OCI-LY7 (cell line): ENCODE measurements around the gene MT2A. TPM values are rescaled to one million over a fixed set of nuclear protein-coding genes. Genes with fewer than 3 reads are reported as not detected.

Experiments
- BruUV-seq: library from RNA; stranded (reverse); fragments of 400-500 nt; replicated peaks from 2 replicates; lab custom pipeline; 2021; lab: Mats Ljungman, UMichigan
- CTCF ChIA-PET: fragments of 300-600 bp; sonication (Branson Sonifier 250); formaldehyde crosslinking; loops from one replicate; lab custom pipeline; 2022; ENCODE audit warnings: antibody characterized with exemption; ENCODE audit not compliant: unreplicated experiment; lab: Charles Lee
- POLR2A ChIA-PET: fragments of 300-600 bp; sonication (Branson Sonifier 250); formaldehyde crosslinking; loops from one replicate; lab custom pipeline; 2022; ENCODE audit warnings: antibody characterized with exemption; lab: Charles Lee
- DNase-seq: peaks from one replicate; pipeline ENCODE4 v3.0.0-alpha.2; 2015; ENCODE audit warnings: low spot score
- H2AFZ ChIP-seq: fragments of 200-600 bp; sonication (generic), shearing (Covaris generic); 2 replicates; pipeline ENCODE4 v1.6.1; 2014; ENCODE audit warnings: mild to moderate bottlenecking, antibody characterized with exemption, low read length, moderate library complexity
- H3K27ac ChIP-seq: fragments of 200-600 bp; sonication (generic); 2 replicates; pipeline ENCODE4 v1.5.1; 2014; ENCODE audit warnings: mixed run types, low read depth, mild to moderate bottlenecking, moderate library complexity, low read length, inconsistent platforms; ENCODE audit not compliant: poor library complexity, severe bottlenecking
- H3K36me3 ChIP-seq: fragments of 200-600 bp; sonication (generic); 2 replicates; pipeline ENCODE4 v1.6.1; 2014; ENCODE audit warnings: mild to moderate bottlenecking, antibody characterized with exemption, low read length, moderate library complexity, mixed read lengths; ENCODE audit not compliant: insufficient read depth
- H3K4me1 ChIP-seq: fragments of 200-600 bp; sonication (generic); 2 replicates; pipeline ENCODE4 v1.5.1; 2014; ENCODE audit warnings: mild to moderate bottlenecking, low read length; ENCODE audit not compliant: insufficient read depth, poor library complexity, severe bottlenecking
- H3K4me2 ChIP-seq: fragments of 200-600 bp; sonication (generic); 2 replicates; pipeline ENCODE4 v1.6.1; 2014; ENCODE audit warnings: mild to moderate bottlenecking, low read length
- H3K4me3 ChIP-seq: fragments of 200-600 bp; sonication (generic); 2 replicates; pipeline ENCODE4 v1.5.1; 2014; ENCODE audit warnings: mild to moderate bottlenecking, low read depth, low read length; ENCODE audit not compliant: poor library complexity, severe bottlenecking
- H3K79me2 ChIP-seq: fragments of 200-600 bp; sonication (generic); 2 replicates; pipeline ENCODE4 v1.6.1; 2016; ENCODE audit warnings: low read depth, mild to moderate bottlenecking, low read length, moderate library complexity, mixed read lengths; ENCODE audit not compliant: insufficient read depth
- H3K9me2 ChIP-seq: fragments of 200-600 bp; sonication (generic); 2 replicates; pipeline ENCODE4 v1.6.1; 2016; ENCODE audit warnings: mild to moderate bottlenecking, low read length, mixed read lengths; ENCODE audit not compliant: insufficient read depth
- H3K9me3 ChIP-seq: fragments of 200-600 bp; sonication (generic); 2 replicates; pipeline ENCODE4 v1.6.1; 2014; ENCODE audit warnings: mild to moderate bottlenecking, mixed run types, low read length, mixed read lengths
- H4K20me1 ChIP-seq: fragments of 200-600 bp; sonication (generic); 2 replicates; pipeline ENCODE4 v1.6.1; 2014; ENCODE audit warnings: mild to moderate bottlenecking, antibody characterized with exemption, low read length, moderate library complexity, mixed read lengths; ENCODE audit not compliant: insufficient read depth
- EZH2phosphoT487 ChIP-seq: fragments of 200-600 bp; sonication (generic); IDR thresholded peaks from 2 replicates; pipeline ENCODE4 v1.6.1; 2018; ENCODE audit warnings: low read depth, borderline replicate concordance, mild to moderate bottlenecking, mixed run types, antibody characterized with exemption, low read length, moderate library complexity, mixed read lengths
- intact Hi-C: fragments of 100-400 bp; cut with micrococcal nuclease; formaldehyde crosslinking; loops from one replicate; pipeline ENCODE4 v1.10.0; 2022; ENCODE audit not compliant: unreplicated experiment
- total RNA-seq, 2 experiments: library from RNA; depleted of rRNA in 1 of 2; stranded (reverse); fragments of >200 nt in 1 of 2; shearing (Covaris generic) in 1 of 2; gene quantifications; 2 replicates each; pipeline ENCODE4 v1.2.3, GENCODE V29; 2014 to 2022
- TF ChIP-seq, protein P1 (sequence below): fragments of 200-600 bp; sonication (generic); conservative IDR thresholded peaks from 2 replicates; pipeline ENCODE4 v1.5.1; 2014; ENCODE audit warnings: mild to moderate bottlenecking, antibody characterized with exemption, low read length, moderate library complexity, mixed read lengths

Gene MT2A
- total RNA-seq, 2 experiments from 2014 or later: 9.3 to 27.2 TPM

DNA sequence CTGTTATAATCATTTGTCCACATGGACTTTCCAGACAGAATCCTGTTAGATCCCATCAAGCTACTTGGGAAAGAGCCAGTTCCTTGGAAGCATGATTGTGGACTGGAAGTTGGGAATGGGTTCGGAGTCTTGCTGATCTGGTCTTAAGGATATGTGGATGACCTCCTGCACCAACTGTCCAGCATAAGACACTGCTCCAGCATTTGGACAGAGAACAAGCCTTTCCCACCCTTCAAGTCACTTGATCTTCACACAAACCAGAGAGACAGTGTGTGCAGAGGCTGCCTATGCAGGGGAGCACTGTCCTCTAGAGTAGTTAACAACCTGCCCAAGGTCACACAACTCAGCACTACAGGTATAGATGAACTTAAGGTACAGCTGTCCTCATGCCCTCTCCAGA, 37.5 kb downstream of the MT2A start:
- POLR2A ChIA-PET: interaction anchor here (0.9 kb wide), 1 partner anchor 15 kb away, joined by 3 read pairs; no protein-coding TSS in a partner anchor
- no peak overlapping the region for H3K27ac ChIP-seq
- H2AFZ ChIP-seq: no peak overlapping the region
- H3K4me1 ChIP-seq: no peaks in the 10 kb centered on the region
- H3K36me3 ChIP-seq: no peaks in the 10 kb centered on the region
- BruUV-seq: no TSS peak
- TF ChIP-seq, protein P1, sequence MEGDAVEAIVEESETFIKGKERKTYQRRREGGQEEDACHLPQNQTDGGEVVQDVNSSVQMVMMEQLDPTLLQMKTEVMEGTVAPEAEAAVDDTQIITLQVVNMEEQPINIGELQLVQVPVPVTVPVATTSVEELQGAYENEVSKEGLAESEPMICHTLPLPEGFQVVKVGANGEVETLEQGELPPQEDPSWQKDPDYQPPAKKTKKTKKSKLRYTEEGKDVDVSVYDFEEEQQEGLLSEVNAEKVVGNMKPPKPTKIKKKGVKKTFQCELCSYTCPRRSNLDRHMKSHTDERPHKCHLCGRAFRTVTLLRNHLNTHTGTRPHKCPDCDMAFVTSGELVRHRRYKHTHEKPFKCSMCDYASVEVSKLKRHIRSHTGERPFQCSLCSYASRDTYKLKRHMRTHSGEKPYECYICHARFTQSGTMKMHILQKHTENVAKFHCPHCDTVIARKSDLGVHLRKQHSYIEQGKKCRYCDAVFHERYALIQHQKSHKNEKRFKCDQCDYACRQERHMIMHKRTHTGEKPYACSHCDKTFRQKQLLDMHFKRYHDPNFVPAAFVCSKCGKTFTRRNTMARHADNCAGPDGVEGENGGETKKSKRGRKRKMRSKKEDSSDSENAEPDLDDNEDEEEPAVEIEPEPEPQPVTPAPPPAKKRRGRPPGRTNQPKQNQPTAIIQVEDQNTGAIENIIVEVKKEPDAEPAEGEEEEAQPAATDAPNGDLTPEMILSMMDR: no peak
- TF ChIP-seq EZH2phosphoT487: no peak
- no peaks in the 10 kb centered on the region for H3K9me3 ChIP-seq
- no peaks in the 10 kb centered on the region for H3K79me2 ChIP-seq
- intact Hi-C loops: no loop called here
- DNase-seq: no peak
- no peaks in the 10 kb centered on the region for H3K9me2 ChIP-seq
- CTCF ChIA-PET: no interaction called here
- H3K4me3 ChIP-seq: no peak overlapping the region
- H3K4me2 ChIP-seq: no peak overlapping the region
- no peaks in the 10 kb centered on the region for H4K20me1 ChIP-seq

DNA sequence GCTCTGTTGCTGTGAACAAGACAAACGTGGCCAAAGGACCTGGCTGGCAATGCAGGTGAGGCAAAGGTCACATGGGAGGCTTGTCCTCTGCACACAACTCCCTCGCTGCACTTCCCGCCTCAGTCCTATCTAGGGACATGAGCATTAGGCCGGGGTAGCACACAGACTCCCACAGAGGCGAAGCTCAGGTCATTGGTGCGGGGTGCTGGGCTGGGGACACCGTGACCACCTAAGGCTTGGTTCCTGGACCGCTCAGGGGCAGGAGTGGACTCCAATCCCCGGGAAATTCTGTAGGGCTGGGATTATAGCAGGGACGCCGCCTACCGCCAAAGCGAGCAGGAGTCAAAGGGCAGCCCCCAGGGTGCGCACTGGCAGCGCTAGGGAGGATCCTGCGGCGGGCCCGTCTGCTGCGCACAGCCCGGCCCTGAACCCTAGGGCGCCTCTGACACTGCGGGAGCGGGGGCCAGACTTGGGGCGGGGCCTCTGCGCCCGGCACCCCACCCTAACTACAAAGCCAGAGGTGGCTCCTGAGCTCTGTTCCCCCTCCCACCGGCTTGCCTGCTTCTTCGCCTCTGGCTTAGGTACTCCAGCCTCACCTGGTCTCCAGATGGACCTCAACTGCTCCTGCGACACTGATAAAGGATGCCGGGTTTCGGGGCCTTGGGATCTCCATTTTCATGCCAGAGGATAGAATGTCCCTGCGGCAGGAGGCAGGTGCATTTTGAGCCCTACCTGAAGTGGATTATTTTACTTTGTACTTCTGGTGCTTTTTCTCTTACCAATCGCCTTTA, 39.5 kb downstream of the MT2A start:
- no TSS peak for BruUV-seq
- Histone ChIP-seq H3K27ac (no peak overlapping the region), H3K9me2 (no peaks in the 10 kb centered on the region), H4K20me1 (no peaks in the 10 kb centered on the region), H3K4me2 (no peak overlapping the region), H3K4me3 (no peak overlapping the region), H3K36me3 (no peaks in the 10 kb centered on the region), H3K79me2 (no peaks in the 10 kb centered on the region), H2AFZ (no peak overlapping the region), H3K4me1 (peaks cover under 1% of the 10 kb centered on the region), H3K9me3 (no peaks in the 10 kb centered on the region)
- intact Hi-C loops: no loop called here
- POLR2A ChIA-PET: no interaction called here
- CTCF ChIA-PET: no interaction called here
- TF ChIP-seq, protein P1: no peak
- TF ChIP-seq EZH2phosphoT487: no peak
- DNase-seq: no peak

DNA sequence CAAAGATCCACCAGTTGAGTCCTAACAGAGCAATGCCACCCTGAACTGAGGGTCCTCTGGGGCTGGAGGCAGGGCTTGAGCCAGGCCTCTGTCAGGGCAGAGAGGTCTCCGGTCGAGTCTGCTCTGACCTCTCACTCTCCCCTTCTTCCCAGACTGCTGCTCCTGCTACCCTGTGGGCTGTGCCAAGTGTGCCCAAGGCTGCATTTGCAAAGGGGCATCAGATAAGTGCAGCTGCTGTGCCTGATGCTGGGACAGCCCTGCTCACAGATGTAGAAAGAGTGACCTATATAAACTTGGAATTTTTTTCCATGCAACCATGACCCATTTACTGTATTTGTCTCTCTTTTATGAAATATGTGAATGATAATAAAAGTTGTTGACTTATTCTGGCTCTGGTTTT, 40.9 kb downstream of the MT2A start:
- Histone ChIP-seq H3K4me3 (no peak overlapping the region), H3K4me2 (no peak overlapping the region), H3K9me3 (no peaks in the 10 kb centered on the region), H4K20me1 (no peaks in the 10 kb centered on the region), H2AFZ (no peak overlapping the region), H3K4me1 (peaks cover 6% of the 10 kb centered on the region), H3K36me3 (no peaks in the 10 kb centered on the region), H3K79me2 (no peaks in the 10 kb centered on the region), H3K27ac (no peak overlapping the region), H3K9me2 (no peaks in the 10 kb centered on the region)
- CTCF ChIA-PET: no interaction called here
- no peak for DNase-seq
- no TSS peak for BruUV-seq
- TF ChIP-seq EZH2phosphoT487: no peak
- TF ChIP-seq, protein P1: no peak
- intact Hi-C loops: no loop called here
- POLR2A ChIA-PET: no interaction called here
